ENCODE data around the gene EVL. TPM values are rescaled to one million over a fixed set of nuclear protein-coding genes. Genes with fewer than 3 reads are reported as not detected.

The EVL gene
- total RNA-seq, 4 donors from 2014 or later = 42.6 to 94.6 (median 59.8) TPM

GRCh38 chr14:100098171-100098570 is 32.9 kb downstream of the EVL start:
- Histone ChIP-seq H3K9me3 (no peaks in the 10 kb centered on the region), H3K4me1 (peaks cover 0 to 12% (median 5%) of the 10 kb centered on the region in 4 donors), H3K36me3 (peaks cover 0 to 12% (median 0%) of the 10 kb centered on the region in 3 donors), H3K27ac (no peak overlapping the region), H3K4me3 (no peak overlapping the region), H3K27me3 (no peaks in the 10 kb centered on the region)
- no peak for TF ChIP-seq EP300 (IDR thresholded peaks at IDR 0.05)
- no peak for TF ChIP-seq CTCF (IDR thresholded peaks at IDR 0.05)
- no peak for TF ChIP-seq POLR2A (IDR thresholded peaks at IDR 0.05)
- DNase-seq (ENCODE audit: low spot score in 2 of 2) = no peak
- WGBS, 2 donors = 86 to 94% methylated on average over 8 of the region's 8 CpGs

GRCh38 chr14:100100032-100100703 is 34.9 kb downstream of the EVL start:
- no peak for TF ChIP-seq CTCF (IDR thresholded peaks at IDR 0.05)
- no peak for TF ChIP-seq POLR2A (IDR thresholded peaks at IDR 0.05)
- no peak for TF ChIP-seq EP300 (IDR thresholded peaks at IDR 0.05)
- H3K4me1 ChIP-seq = peaks cover 0 to 32% (median 20%) of the 10 kb centered on the region in 4 donors
- no peak overlapping the region for H3K4me3 ChIP-seq
- no peak overlapping the region for H3K27ac ChIP-seq
- no peaks in the 10 kb centered on the region for H3K27me3 ChIP-seq
- no peaks in the 10 kb centered on the region for H3K9me3 ChIP-seq
- 86 to 89% methylated on average over 14 of the region's 14 CpGs for WGBS, 2 donors
- H3K36me3 ChIP-seq = peaks cover 0 to 12% (median 0%) of the 10 kb centered on the region in 3 donors
- DNase-seq (ENCODE audit: low spot score in 2 of 2) = no peak

- Histone ChIP-seq H3K9me3 (no peaks in the 10 kb centered on the region), H3K4me1 (peaks cover 0 to 51% (median 24%) of the 10 kb centered on the region in 4 donors), H3K4me3 (no peak overlapping the region), H3K27me3 (no peaks in the 10 kb centered on the region), H3K36me3 (peaks cover 0 to 8% (median 0%) of the 10 kb centered on the region in 3 donors), H3K27ac (peak overlapping the region in 2 of 4 donors; percentile 34 to 36)
- 88 to 89% methylated on average over 8 of the region's 8 CpGs for WGBS, 2 donors
- TF ChIP-seq EP300 (IDR thresholded peaks at IDR 0.05) = no peak
- TF ChIP-seq CTCF (IDR thresholded peaks at IDR 0.05) = no peak
- TF ChIP-seq POLR2A (IDR thresholded peaks at IDR 0.05) = no peak
- no peak for DNase-seq (ENCODE audit: low spot score in 2 of 2)
Observed at GRCh38 chr14:100102156-100102785, 37.0 kb downstream of the EVL start.

GRCh38 chr14:100103250-100104005 is 38.2 kb downstream of the EVL start:
- Histone ChIP-seq H3K4me3 (no peak overlapping the region), H3K9me3 (no peaks in the 10 kb centered on the region), H3K4me1 (peaks cover 0 to 59% (median 29%) of the 10 kb centered on the region in 4 donors), H3K27me3 (no peaks in the 10 kb centered on the region), H3K27ac (peak overlapping the region in 1 of 4 donors; percentile 33), H3K36me3 (peaks cover 0 to 3% (median 0%) of the 10 kb centered on the region in 3 donors)
- 68 to 72% methylated on average over 10 of the region's 10 CpGs for WGBS, 2 donors
- no peak for TF ChIP-seq EP300 (IDR thresholded peaks at IDR 0.05)
- no peak for TF ChIP-seq CTCF (IDR thresholded peaks at IDR 0.05)
- no peak for TF ChIP-seq POLR2A (IDR thresholded peaks at IDR 0.05)
- peak in 1 of 2 donors; percentile 24 for DNase-seq (ENCODE audit: low spot score in 2 of 2)
